Activated T-helper 1 cell treated with anti-CD3 and anti-CD28 coated beads, Interleukin-12 subunit alpha, Interleukin-12 subunit beta, Interleukin-2, Interleukin-4 antibody, amounts not matched to agents 30 ng/mL and 10 ng/mL and 1 ng/mL, durations not matched to agents 14 hours and 24 hours and 36 hours (primary cell): Measurements from ENCODE around the gene FBXO28. TPM values are rescaled to one million over a fixed set of nuclear protein-coding genes. Genes with fewer than 3 reads are reported as not detected.

ENCODE experiments used
- DNase-seq: peaks from one replicate; pipeline ENCODE4 v3.0.0; 2021; ENCODE audit warnings: low spot score
- H3K27ac Mint-ChIP-seq: one replicate; pipeline ENCODE4 v1.8.0; 2021; ENCODE audit warnings: mild to moderate bottlenecking, mixed read lengths
- H3K27me3 Mint-ChIP-seq: one replicate; pipeline ENCODE4 v1.8.0; 2022; ENCODE audit warnings: mild to moderate bottlenecking, moderate library complexity, mixed read lengths; ENCODE audit not compliant: insufficient read depth
- H3K36me3 Mint-ChIP-seq: one replicate; pipeline ENCODE4 v1.8.0; 2021; ENCODE audit warnings: low read depth, mixed read lengths
- H3K4me1 Mint-ChIP-seq: one replicate; pipeline ENCODE4 v1.8.0; 2021; ENCODE audit warnings: low read depth, mixed read lengths
- H3K4me3 Mint-ChIP-seq: one replicate; pipeline ENCODE4 v1.8.0; 2021; ENCODE audit warnings: mild to moderate bottlenecking, moderate library complexity, mixed read lengths
- H3K9me3 Mint-ChIP-seq: one replicate; pipeline ENCODE4 v1.8.0; 2021; ENCODE audit warnings: mixed read lengths
- intact Hi-C: fragments of 100-400 bp; cut with micrococcal nuclease; formaldehyde crosslinking; loops from one replicate; pipeline ENCODE4 v1.15.1; 2024
- total RNA-seq: library from RNA; stranded (reverse); gene quantifications from 2 replicates; pipeline ENCODE4 v1.2.3, GENCODE V29; 2022

FBXO28 gene
- total RNA-seq, 1 donor from 2014 or later: 32.2 TPM

DNA sequence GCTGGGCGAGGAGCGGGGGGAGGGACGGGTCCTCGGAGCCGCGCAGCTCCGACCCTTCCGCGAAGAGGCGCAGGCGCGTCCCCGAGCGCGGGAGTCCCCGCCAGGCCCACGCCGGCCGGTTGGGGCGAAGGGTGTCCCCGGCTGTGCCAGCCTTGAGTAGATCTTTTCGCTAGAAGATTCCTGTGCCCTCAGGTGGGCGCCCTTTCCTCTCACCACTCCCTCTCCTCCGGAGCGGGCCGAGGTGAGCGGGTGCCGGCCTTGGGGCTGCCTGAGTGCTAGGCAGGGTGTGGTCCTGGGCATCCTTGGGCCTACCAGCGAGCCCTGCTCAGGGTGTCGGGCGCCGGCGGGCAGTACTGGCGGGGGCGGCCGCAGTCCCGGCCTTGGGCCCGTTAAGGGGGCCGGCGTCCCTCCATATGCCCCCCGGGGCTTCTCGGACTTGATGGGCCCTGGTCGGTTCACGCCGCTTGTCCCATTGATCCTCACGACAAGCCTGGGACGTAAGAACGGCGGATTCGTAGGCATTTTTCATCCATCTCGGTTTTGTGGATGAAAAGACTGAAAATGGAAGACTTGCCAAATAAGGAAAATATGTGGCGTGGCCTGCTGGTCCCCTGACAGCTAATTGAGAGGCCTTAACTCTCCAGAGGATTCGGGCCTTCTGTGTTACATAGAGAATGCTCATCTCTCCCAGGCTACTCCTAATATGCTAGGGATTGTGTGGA lies 69.8 kb downstream of the FBXO28 start:
- H3K27ac Mint-ChIP-seq: peak overlapping the region; percentile 90
- intact Hi-C loops: loop anchor here (1.0 to 5.0 kb wide), 8 partner anchors 21 to 351 kb away; partner anchors contain the start of gene WDR26
- H3K36me3 Mint-ChIP-seq: peaks cover 26% of the 10 kb centered on the region
- peaks cover 53% of the 10 kb centered on the region for H3K4me1 Mint-ChIP-seq
- no peaks in the 10 kb centered on the region for H3K9me3 Mint-ChIP-seq
- DNase-seq: peak; percentile 45
- peak overlapping the region; percentile 96 for H3K4me3 Mint-ChIP-seq
- peaks cover 3% of the 10 kb centered on the region for H3K27me3 Mint-ChIP-seq

DNA sequence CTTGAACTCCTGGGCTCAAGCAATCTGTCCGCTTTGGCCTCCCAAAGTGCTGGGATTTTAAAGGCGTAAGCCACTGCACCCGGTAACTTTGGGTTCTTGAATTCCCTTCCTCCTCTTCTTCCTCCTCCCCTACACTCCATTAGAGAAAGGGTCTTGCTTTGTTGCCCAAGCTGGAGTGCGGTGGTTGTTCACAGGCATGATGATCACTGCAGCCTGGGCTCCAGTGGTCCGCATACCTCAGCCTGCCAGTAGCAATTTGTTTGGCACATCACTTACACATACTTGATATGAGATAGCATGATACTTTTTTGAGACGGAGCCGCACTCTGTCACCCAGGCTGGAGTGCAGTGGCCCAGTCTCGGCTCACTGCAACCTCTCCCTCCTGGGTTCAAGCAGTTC lies 71.3 kb downstream of the FBXO28 start:
- Mint-ChIP-seq H3K27me3 (peaks cover 3% of the 10 kb centered on the region), H3K9me3 (no peaks in the 10 kb centered on the region), H3K4me3 (peak overlapping the region; percentile 96), H3K4me1 (peaks cover 60% of the 10 kb centered on the region), H3K27ac (peak overlapping the region; percentile 90), H3K36me3 (peaks cover 33% of the 10 kb centered on the region)
- intact Hi-C loops: loop anchor here (5.0 kb wide), 1 partner anchor 458 kb away; no protein-coding TSS in a partner anchor
- no peak for DNase-seq

DNA sequence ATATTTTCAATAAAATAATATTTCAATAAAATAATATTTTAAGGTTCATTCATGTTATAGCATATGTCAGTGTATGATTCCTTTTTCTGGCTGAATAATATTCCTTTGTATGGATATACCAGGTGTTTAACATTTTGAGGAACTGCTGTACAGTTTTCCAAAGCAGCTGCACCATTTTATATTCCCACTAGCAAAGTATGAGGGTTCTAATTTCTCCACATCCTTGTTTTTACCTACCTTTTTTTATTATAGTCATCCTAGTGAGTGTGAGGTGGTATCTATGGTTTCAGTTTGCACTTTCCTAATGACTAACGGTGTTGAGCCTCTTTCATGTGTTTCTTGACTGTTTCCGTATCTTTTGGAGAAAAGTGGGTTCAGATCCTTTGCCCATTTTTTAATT lies 74.4 kb downstream of the FBXO28 start:
- peaks cover 48% of the 10 kb centered on the region for H3K4me1 Mint-ChIP-seq
- DNase-seq: no peak
- H3K27ac Mint-ChIP-seq: peak overlapping the region; percentile 18
- no peaks in the 10 kb centered on the region for H3K27me3 Mint-ChIP-seq
- peak overlapping the region; percentile 2 for H3K4me3 Mint-ChIP-seq
- H3K36me3 Mint-ChIP-seq: peaks cover 41% of the 10 kb centered on the region
- no peaks in the 10 kb centered on the region for H3K9me3 Mint-ChIP-seq
- intact Hi-C loops: loop anchor here (1.0 to 5.0 kb wide), 2 partner anchors 19 to 461 kb away; no protein-coding TSS in a partner anchor

DNA sequence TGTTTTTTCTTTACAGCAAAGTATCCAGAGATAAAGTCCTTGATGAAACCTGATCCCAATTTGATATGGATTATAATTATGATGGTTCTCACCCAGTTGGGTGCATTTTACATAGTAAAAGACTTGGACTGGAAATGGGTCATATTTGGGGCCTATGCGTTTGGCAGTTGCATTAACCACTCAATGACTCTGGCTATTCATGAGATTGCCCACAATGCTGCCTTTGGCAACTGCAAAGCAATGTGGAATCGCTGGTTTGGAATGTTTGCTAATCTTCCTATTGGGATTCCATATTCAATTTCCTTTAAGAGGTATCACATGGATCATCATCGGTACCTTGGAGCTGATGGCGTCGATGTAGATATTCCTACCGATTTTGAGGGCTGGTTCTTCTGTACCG lies 75.7 kb downstream of the FBXO28 start:
- no peak overlapping the region for H3K27ac Mint-ChIP-seq
- H3K4me3 Mint-ChIP-seq: no peak overlapping the region
- peaks cover 46% of the 10 kb centered on the region for H3K36me3 Mint-ChIP-seq
- H3K4me1 Mint-ChIP-seq: peaks cover 43% of the 10 kb centered on the region
- H3K9me3 Mint-ChIP-seq: no peaks in the 10 kb centered on the region
- intact Hi-C loops: loop anchor here (5.0 kb wide), 1 partner anchor 462 kb away; no protein-coding TSS in a partner anchor
- DNase-seq: no peak
- H3K27me3 Mint-ChIP-seq: no peaks in the 10 kb centered on the region

DNA sequence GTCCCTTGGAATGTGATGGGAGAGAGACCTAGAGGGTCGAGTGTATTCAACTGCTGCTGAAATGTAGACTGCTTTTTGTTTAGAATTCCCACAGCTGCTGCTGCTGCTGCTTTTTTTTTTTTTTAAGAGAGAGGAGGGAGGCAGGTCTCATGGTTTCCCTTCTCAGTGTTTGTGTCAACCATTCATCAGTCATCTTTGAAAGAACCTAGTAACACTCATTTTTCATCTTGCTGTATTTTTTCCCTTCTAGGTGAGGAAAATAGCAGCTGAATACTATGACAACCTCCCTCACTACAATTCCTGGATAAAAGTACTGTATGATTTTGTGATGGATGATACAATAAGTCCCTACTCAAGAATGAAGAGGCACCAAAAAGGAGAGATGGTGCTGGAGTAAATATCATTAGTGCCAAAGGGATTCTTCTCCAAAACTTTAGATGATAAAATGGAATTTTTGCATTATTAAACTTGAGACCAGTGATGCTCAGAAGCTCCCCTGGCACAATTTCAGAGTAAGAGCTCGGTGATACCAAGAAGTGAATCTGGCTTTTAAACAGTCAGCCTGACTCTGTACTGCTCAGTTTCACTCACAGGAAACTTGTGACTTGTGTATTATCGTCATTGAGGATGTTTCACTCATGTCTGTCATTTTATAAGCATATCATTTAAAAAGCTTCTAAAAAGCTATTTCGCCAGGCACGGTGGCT lies 78.3 kb downstream of the FBXO28 start:
- DNase-seq: no peak
- H3K36me3 Mint-ChIP-seq: peaks cover 37% of the 10 kb centered on the region
- H3K27ac Mint-ChIP-seq: peak overlapping the region; percentile 79
- no peaks in the 10 kb centered on the region for H3K27me3 Mint-ChIP-seq
- no peaks in the 10 kb centered on the region for H3K9me3 Mint-ChIP-seq
- intact Hi-C loops: loop anchor here (1.0 kb wide), 1 partner anchor 10 kb away; no protein-coding TSS in a partner anchor
- H3K4me1 Mint-ChIP-seq: peaks cover 22% of the 10 kb centered on the region
- peak overlapping the region; percentile 24 for H3K4me3 Mint-ChIP-seq

DNA sequence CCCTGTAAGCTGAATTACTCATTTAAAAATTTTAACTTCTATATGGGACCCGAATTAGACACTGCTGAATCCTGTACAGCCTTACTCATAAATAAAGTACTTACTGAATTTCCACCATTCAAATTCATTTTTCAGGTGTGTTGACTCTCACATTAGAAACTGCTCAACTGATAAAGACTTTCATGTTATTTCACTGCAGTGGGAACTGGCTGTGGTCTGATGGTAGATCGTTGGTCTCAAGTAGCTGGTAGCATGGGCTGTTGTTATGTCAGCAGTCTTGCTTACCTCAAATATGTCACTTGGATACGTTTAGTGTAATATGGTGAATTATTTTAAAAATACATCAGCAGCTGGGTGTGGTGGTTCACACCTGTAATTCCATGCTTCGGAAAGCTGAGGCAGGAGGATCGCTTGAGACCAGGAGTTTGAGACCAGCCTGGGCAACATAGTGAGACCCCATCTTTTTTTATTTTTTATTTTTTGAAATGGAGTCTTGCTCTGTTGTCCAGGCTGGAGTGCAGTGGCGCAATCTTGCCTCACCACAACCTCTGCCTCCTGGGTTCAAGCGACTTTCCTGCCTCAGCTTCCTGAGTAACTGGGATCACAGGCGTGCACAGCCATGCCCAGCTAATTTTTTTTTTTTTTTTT lies 79.5 kb downstream of the FBXO28 start:
- Mint-ChIP-seq H3K27me3 (no peaks in the 10 kb centered on the region), H3K36me3 (peaks cover 34% of the 10 kb centered on the region), H3K27ac (no peak overlapping the region), H3K4me3 (no peak overlapping the region), H3K9me3 (no peaks in the 10 kb centered on the region), H3K4me1 (peaks cover 18% of the 10 kb centered on the region)
- intact Hi-C loops: no loop called here
- no peak for DNase-seq

DNA sequence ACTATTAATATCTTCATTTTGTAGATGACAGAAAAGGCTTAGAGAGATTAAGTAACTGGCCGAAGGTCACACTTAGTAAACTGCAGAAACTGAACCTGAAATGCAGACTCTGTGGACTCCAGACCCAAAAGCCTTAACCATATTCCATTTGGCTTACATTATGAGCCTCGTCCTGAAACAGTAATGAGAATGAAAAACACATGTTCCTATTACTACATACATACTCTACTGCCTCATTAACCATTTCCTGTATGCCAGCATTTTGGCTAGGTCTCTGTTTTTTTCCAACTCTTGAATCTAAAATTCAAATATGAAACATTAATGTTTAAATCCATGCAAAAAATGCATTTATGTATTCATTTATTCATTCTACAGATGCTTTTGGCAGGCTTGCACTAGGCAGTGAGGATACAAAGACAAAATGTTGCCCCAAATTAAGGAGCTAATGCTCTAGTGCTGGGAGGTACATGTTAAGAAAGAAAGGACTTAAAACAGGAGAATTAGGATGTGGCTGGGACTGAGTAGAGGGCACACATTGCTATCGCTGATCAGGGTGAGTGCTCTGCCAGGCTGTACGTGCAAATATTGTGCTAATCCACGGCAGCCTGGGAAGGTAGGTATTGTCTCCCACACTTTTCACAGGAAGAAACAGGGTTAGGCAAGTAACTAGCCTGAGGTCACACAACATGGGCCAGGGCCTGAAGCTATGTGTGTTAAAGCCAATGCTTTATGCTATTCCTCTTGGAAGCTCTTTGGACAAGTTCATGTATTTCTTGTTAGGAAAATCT lies 83.1 kb downstream of the FBXO28 start:
- no peak overlapping the region for H3K4me3 Mint-ChIP-seq
- no peak overlapping the region for H3K27ac Mint-ChIP-seq
- peaks cover 5% of the 10 kb centered on the region for H3K4me1 Mint-ChIP-seq
- no peaks in the 10 kb centered on the region for H3K27me3 Mint-ChIP-seq
- DNase-seq: no peak
- intact Hi-C loops: no loop called here
- no peaks in the 10 kb centered on the region for H3K9me3 Mint-ChIP-seq
- H3K36me3 Mint-ChIP-seq: peaks cover 25% of the 10 kb centered on the region

DNA sequence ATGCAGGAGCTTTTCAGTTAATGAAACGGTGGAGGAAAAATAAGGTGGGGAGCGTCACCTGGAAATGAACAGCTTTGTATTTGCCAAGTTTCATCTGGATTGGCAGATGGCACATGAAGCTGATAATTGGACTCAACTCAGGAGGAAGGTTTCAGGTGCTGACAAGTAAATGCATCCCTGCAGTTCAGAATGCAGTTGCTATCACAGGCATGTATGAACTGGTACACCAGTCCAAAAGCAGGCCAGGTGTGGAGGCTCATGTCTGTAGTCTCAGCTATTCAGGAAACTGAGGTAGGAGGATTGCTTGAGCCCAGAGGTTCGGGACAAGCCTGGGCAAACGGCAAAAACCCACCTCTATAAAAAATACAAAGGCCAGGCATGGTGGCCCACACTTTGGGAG lies 84.7 kb downstream of the FBXO28 start:
- H3K27me3 Mint-ChIP-seq: no peaks in the 10 kb centered on the region
- DNase-seq: no peak
- no peaks in the 10 kb centered on the region for H3K9me3 Mint-ChIP-seq
- H3K4me3 Mint-ChIP-seq: no peak overlapping the region
- H3K27ac Mint-ChIP-seq: no peak overlapping the region
- no peaks in the 10 kb centered on the region for H3K4me1 Mint-ChIP-seq
- H3K36me3 Mint-ChIP-seq: peaks cover 16% of the 10 kb centered on the region
- intact Hi-C loops: no loop called here

DNA sequence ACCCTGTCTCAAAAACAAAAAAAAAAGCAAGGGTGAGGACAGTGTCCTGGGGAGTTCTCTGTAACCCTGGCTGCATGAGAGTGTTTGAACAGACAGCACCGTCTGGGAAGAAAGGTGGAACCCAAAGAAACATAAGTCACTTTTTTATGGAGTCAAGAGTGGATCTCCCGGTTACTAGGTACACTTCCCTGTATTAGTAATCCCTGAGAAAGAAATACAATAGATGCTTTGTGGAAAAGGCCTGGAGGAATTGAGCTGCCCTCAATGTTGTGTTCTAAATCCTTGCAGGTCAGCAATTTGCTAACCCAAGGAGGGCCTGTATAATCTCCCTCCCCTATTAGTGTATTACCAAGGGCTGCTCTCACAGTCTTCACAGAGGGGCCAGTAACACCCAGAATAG lies 85.8 kb downstream of the FBXO28 start:
- no peak for DNase-seq
- intact Hi-C loops: no loop called here
- peaks cover 3% of the 10 kb centered on the region for H3K4me1 Mint-ChIP-seq
- no peak overlapping the region for H3K4me3 Mint-ChIP-seq
- peaks cover 10% of the 10 kb centered on the region for H3K36me3 Mint-ChIP-seq
- no peaks in the 10 kb centered on the region for H3K9me3 Mint-ChIP-seq
- no peaks in the 10 kb centered on the region for H3K27me3 Mint-ChIP-seq
- no peak overlapping the region for H3K27ac Mint-ChIP-seq

DNA sequence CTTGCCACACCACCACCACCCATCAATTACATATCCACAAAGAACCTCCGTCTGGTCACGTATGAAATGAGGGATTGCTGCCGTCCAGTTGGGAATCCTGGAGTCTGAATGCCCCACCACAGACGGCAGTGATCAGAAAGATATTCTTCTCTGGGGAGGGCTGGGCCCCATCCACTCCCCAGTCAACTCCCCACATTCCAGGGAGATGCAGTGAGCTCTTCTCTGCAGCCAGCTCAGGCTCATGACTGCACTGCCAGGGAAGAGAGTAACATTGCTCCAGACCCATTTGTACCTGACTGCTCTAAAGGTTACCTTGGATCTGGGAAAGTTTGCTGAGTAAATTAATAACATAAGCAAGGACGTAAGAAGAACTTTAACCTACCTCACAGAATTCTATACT lies 87.5 kb downstream of the FBXO28 start:
- Mint-ChIP-seq H3K27ac (no peak overlapping the region), H3K27me3 (no peaks in the 10 kb centered on the region), H3K4me3 (no peak overlapping the region), H3K9me3 (no peaks in the 10 kb centered on the region), H3K36me3 (peaks cover 4% of the 10 kb centered on the region), H3K4me1 (peaks cover 15% of the 10 kb centered on the region)
- no peak for DNase-seq
- intact Hi-C loops: no loop called here

DNA sequence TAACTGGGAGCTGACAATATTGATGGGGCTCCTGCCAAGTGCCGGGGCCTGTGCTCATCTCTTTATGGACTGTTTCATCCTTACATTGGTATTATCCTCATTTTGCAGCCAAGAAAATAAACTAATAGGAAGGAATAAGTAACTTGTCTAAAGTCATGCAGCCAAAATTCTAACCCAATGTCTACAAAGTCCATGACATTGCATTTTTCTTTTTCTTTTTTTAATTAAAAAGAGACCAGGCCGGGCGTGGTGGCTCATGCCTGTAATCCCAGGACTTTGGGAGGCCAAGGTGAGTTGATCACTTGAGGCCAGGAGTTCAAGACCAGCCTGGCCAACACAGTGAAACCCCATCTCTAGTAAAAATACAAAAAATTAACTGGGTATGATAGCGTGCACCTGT lies 87.9 kb downstream of the FBXO28 start:
- no peak overlapping the region for H3K4me3 Mint-ChIP-seq

DNA sequence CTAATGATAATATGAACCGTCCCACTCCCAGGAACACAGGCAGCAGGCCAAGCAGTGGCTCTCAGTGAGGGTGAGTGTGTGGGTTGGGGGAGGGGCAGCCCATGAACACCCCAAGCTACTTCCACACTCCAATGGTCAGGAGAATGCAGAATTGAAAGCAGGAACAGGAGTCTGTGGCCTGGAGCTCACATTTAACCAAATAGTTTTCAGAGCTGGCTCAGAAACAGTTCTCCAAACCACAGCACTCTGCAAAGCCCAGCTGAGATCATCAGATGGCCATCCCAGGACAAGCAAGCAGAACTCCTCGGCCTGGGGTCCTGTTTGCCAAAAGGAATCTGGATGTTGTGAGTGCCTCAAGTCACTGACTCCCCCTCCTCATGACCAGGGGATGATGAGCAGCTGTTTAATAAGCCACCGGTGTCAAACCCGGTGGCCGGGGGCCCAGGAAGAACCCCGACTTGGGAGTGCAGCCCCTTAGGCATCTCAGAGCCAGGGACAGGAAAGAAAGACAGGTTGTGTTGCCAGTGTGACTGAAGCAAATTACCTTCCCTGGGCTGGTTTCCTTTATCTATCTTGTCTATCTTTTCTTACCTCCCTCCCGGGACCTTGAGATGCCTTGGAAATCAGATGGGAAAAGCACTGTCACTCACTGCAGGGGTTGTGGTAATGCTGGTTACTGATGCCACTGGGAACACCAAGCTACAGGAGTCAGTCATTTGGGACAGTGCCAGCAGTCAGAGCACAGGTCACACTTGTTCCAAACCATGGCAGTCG lies 89.5 kb downstream of the FBXO28 start:
- Mint-ChIP-seq H3K27ac (no peak overlapping the region), H3K36me3 (peaks cover 2% of the 10 kb centered on the region), H3K9me3 (no peaks in the 10 kb centered on the region), H3K27me3 (no peaks in the 10 kb centered on the region), H3K4me3 (no peak overlapping the region), H3K4me1 (peaks cover 15% of the 10 kb centered on the region)
- DNase-seq: no peak
- intact Hi-C loops: loop anchor here (2.0 kb wide), 2 partner anchors 21 to 35 kb away; partner anchors contain the start of gene DEGS1

More for the DNA sequence above, 87.9 kb downstream of the FBXO28 start:
- no peak for DNase-seq
- H3K4me1 Mint-ChIP-seq: peaks cover 15% of the 10 kb centered on the region
- H3K27me3 Mint-ChIP-seq: no peaks in the 10 kb centered on the region
- no peak overlapping the region for H3K27ac Mint-ChIP-seq
- peaks cover 4% of the 10 kb centered on the region for H3K36me3 Mint-ChIP-seq
- intact Hi-C loops: no loop called here
- no peaks in the 10 kb centered on the region for H3K9me3 Mint-ChIP-seq
